ENCODE measurements around the gene AAK1. TPM values are rescaled to one million over a fixed set of nuclear protein-coding genes. Genes with fewer than 3 reads are reported as not detected.

The AAK1 gene
- total and polyA plus RNA-seq, 2 of the 13 experiments (the other 11 are each of a cell fraction or from before 2014, with no cell fraction given): 9.8 to 10.3 TPM

- peak; percentile 30 for TF ChIP-seq CBX1 (IDR thresholded peaks at IDR 0.05; ENCODE audit: low read depth)
- no peak for TF ChIP-seq PTBP1 (IDR thresholded peaks at IDR 0.05; ENCODE audit: low read depth, low read length, poor library complexity, severe bottlenecking)
- no peak for TF ChIP-seq ATF2 (CRISPR knock-in tag; IDR thresholded peaks at IDR 0.05)
- no peak for TF ChIP-seq PREB (CRISPR knock-in tag; IDR thresholded peaks at IDR 0.05)
- TF ChIP-seq SRSF9 (IDR thresholded peaks at IDR 0.05; ENCODE audit: borderline replicate concordance, insufficient read depth, low read depth, low read length, poor library complexity, severe bottlenecking): no peak
- peak; percentile 90 for TF ChIP-seq RBFOX2 (IDR thresholded peaks at IDR 0.05; ENCODE audit: low read depth, low read length)
- peak; percentile 61 for TF ChIP-seq TSC22D2 (CRISPR knock-in tag; IDR thresholded peaks at IDR 0.05; ENCODE audit: borderline replicate concordance)
- 0 out of 2 replicates have a peak, but pooled peaks have one; percentile 41 for TF ChIP-seq ZNF784 (CRISPR knock-in tag; IDR thresholded peaks at IDR 0.05; ENCODE audit: borderline replicate concordance)
- TF ChIP-seq SOX5 (CRISPR knock-in tag; IDR thresholded peaks at IDR 0.05; ENCODE audit: borderline replicate concordance): no peak; the same call in 1 of the 2 replicates
- TF ChIP-seq SSRP1 (CRISPR knock-in tag; IDR thresholded peaks at IDR 0.05): no peak
- TF ChIP-seq ZMYM3 (CRISPR knock-in tag; IDR thresholded peaks at IDR 0.05): peak; percentile 11; the same call in 1 of the 2 replicates
- TF ChIP-seq CHCHD3 (CRISPR knock-in tag; IDR thresholded peaks at IDR 0.05): no peak
- no peak for TF ChIP-seq ARNT (IDR thresholded peaks at IDR 0.05)
- peak; percentile 71 for TF ChIP-seq YEATS2 (CRISPR knock-in tag; IDR thresholded peaks at IDR 0.05; ENCODE audit: borderline replicate concordance)
- TF ChIP-seq ZNF251 (CRISPR knock-in tag; IDR thresholded peaks at IDR 0.05): 0 out of 2 replicates have a peak, but pooled peaks have one; percentile 19
- TF ChIP-seq SRY (CRISPR knock-in tag; IDR thresholded peaks at IDR 0.05): no peak
- no peak for TF ChIP-seq ZNF546 (CRISPR knock-in tag; conservative IDR thresholded peaks at IDR 0.05)
- 0 out of 2 replicates have a peak, but pooled peaks have one; percentile 86 for TF ChIP-seq PAX8 (CRISPR knock-in tag; IDR thresholded peaks at IDR 0.05; ENCODE audit: borderline replicate concordance)
- no peak for TF ChIP-seq MTF1 (CRISPR knock-in tag; IDR thresholded peaks at IDR 0.05)
- no peak for TF ChIP-seq ZNF180 (CRISPR knock-in tag; IDR thresholded peaks at IDR 0.05; ENCODE audit: borderline replicate concordance, low read depth)
- TF ChIP-seq ZSCAN25 (CRISPR knock-in tag; IDR thresholded peaks at IDR 0.05): peak; percentile 13; the same call in 1 of the 2 replicates
- TF ChIP-seq NFE2L2 (IDR thresholded peaks at IDR 0.05; ENCODE audit: low read length): no peak
- TF ChIP-seq MTA1 (CRISPR knock-in tag; IDR thresholded peaks at IDR 0.05; ENCODE audit: borderline replicate concordance): peak; percentile 67; the same call in 1 of the 2 replicates
- TF ChIP-seq ZNF138 (CRISPR knock-in tag; IDR thresholded peaks at IDR 0.05; ENCODE audit: low read depth): no peak
- TF ChIP-seq RXRA (CRISPR knock-in tag; IDR thresholded peaks at IDR 0.05): peak; percentile 57; the same call in 1 of the 2 replicates
- no peak for TF ChIP-seq NBN (conservative IDR thresholded peaks at IDR 0.05)
- 0 out of 2 replicates have a peak, but pooled peaks have one; percentile 60 for TF ChIP-seq ZNF329 (CRISPR knock-in tag; IDR thresholded peaks at IDR 0.05; ENCODE audit: low read depth)
- peak; percentile 50 for TF ChIP-seq SALL2 (CRISPR knock-in tag; IDR thresholded peaks at IDR 0.05)
- TF ChIP-seq ZNF816 (CRISPR knock-in tag; IDR thresholded peaks at IDR 0.05; ENCODE audit: borderline replicate concordance): no peak
Measured at GRCh38 chr2:69643602-69644505, at the start of gene AAK1 (continued).
